Spinal cord (tissue), 10 donors: ENCODE measurements around the gene TRIM29. TPM values are rescaled to one million over a fixed set of nuclear protein-coding genes. Genes with fewer than 3 reads are reported as not detected.
A peak's percentile ranks its signal among the peaks of the same experiment; 100 is the strongest.

Experiments used
- DNase-seq, 6 donors: peaks; one replicate each; pipeline versions ENCODE4 v3.0.0 to v3.0.0-alpha.2; 2013 to 2015; ENCODE audit warnings: low spot score in 6 of 6, low read depth in 4 of 6
- H3K27ac ChIP-seq: one replicate; pipeline ENCODE4 v1.5.1; 2013; ENCODE audit warnings: low read depth, low read length, control low read depth
- H3K27me3 ChIP-seq: one replicate; pipeline ENCODE4 v1.6.1; 2013; ENCODE audit warnings: low read length; ENCODE audit not compliant: control insufficient read depth, insufficient read depth
- H3K36me3 ChIP-seq: one replicate; pipeline ENCODE4 v1.6.1; 2013; ENCODE audit warnings: low read length; ENCODE audit not compliant: control insufficient read depth, insufficient read depth
- H3K4me1 ChIP-seq: one replicate; pipeline ENCODE4 v1.6.1; 2013; ENCODE audit warnings: low read length; ENCODE audit not compliant: control insufficient read depth, insufficient read depth
- H3K4me3 ChIP-seq: one replicate; pipeline ENCODE4 v1.5.1; 2013; ENCODE audit warnings: low read depth, low read length, control low read depth
- H3K9me3 ChIP-seq: one replicate; pipeline ENCODE4 v1.6.1; 2013; ENCODE audit warnings: low read length; ENCODE audit not compliant: control insufficient read depth, insufficient read depth
- WGBS: methylation state at CpG from one replicate; pipeline ENCODE4 v1.1.5; 2013; ENCODE audit warnings: missing lambda C conversion rate; ENCODE audit not compliant: insufficient coverage; 5-methylcytosine and 5-hydroxymethylcytosine counted together
- polyA plus RNA-seq, 2 donors: library from polyadenylated mRNA; unstranded; fragments of 120-200 nt; gene quantifications; one replicate each; pipeline ENCODE4 v1.2.1, GENCODE V29; 2013; ENCODE audit not compliant: insufficient read length in 2 of 2
- total RNA-seq, 2 donors: library from RNA; depleted of rRNA in 1 of 2; stranded (reverse); fragments of 120-200 nt in 1 of 2; fragments of >200 nt in 1 of 2; gene quantifications; one replicate each; pipeline versions ENCODE4 v1.2.3 to v1.2.4, GENCODE V29; 2013 to 2014
- donor health status: healthy.

TRIM29 gene
- total and polyA plus RNA-seq, 4 donors: 0.94 to 1.9 (median 1.5) TPM

DNA sequence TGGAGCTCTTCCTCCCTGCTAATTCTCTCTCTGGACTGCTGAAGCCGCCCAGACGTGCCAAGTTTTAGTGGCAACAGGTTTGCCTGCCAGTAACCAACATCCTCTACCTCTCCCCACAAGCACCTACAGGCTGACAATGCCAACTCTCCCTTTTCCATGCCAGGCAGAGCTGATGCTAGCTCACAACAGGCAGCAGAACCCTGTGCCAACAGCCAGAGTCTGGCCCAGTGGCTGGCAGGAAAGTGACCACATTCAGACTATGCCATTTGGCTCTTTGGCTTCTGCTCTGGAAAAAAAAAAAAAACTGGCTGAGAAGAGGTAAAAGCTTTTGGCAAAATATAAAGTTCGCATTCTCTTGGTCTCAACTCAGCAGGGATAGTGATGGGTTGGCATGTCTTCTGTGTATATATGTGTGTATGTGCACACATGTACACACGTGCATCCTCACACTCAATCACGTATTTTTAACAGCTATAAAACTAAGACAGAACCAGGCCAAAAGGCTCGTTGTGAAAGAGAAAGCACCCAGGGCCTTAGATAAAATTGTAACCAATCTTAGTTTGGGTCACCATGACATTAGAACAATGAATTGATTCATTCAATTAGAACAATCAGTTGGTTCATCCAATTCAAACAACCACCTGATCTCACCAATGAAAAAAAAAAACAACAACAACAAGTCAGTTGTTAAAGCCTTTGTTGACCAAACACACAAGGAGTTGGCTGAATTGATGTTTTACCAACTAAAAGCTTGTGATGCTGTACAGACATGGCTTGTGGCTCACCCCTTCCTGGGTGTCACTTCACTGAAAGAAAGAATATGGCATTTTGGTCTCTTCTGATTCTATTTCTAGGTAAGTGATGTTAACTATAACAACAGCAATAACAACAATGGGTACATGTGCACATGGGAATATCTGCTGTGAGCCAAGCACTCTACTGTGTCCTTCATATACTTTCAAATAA lies 48.6 kb downstream of the TRIM29 start:
- Histone ChIP-seq H3K9me3 (no peaks in the 10 kb centered on the region), H3K27ac (peak overlapping the region; percentile 19), H3K4me1 (peaks cover 16% of the 10 kb centered on the region), H3K36me3 (no peaks in the 10 kb centered on the region), H3K27me3 (no peaks in the 10 kb centered on the region), H3K4me3 (no peak overlapping the region)
- WGBS: 19% methylated on average over 3 of the region's 6 CpGs
- peak in 4 of 6 donors; percentile 41 to 80 (median 62) for DNase-seq

DNA sequence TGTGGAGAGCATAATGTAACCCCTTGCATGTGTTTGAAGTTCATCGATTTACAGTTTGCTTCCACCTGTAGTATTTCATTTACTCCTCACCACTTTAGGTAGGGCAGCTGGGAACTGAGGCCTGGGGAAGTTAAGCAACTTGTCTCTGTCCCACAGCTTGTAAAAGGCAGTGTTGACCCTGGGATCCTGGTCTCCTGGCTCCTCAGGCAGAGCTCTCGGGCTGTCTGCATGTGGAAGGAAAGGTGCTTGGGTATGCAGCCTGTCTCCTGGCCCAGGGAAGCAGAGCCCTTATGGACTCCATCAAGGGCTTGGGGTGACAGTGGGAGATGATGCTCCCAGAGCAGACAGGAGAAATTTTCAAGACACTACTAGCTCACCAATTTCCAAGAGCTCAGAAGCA lies 49.9 kb downstream of the TRIM29 start:
- H3K4me1 ChIP-seq: peaks cover 16% of the 10 kb centered on the region
- no peaks in the 10 kb centered on the region for H3K9me3 ChIP-seq
- no peak for DNase-seq
- H3K36me3 ChIP-seq: no peaks in the 10 kb centered on the region
- no peaks in the 10 kb centered on the region for H3K27me3 ChIP-seq
- WGBS: 83% methylated on average over 1 of the region's 2 CpGs
- no peak overlapping the region for H3K4me3 ChIP-seq
- H3K27ac ChIP-seq: no peak overlapping the region

DNA sequence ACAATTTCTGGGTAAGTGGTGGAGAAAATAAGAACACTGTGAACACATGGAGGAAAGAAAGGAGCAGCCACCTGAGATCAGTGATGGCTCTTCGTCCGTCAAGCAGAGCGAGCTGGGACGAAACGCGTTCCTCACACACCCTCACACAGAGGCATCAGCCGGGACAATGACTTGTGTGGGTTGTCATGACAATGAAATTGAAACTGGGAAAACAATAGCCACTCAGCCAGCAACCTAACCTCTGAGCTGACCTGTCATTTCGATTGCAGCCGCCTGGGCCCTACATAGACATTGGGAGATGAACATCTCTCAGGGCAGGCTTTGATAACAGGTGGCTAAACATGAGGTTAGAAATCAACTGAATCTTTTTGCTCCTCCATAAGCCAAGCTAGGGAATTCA lies 51.3 kb downstream of the TRIM29 start:
- Histone ChIP-seq H3K36me3 (no peaks in the 10 kb centered on the region), H3K4me3 (no peak overlapping the region), H3K27me3 (no peaks in the 10 kb centered on the region), H3K9me3 (no peaks in the 10 kb centered on the region), H3K27ac (no peak overlapping the region), H3K4me1 (peaks cover 16% of the 10 kb centered on the region)
- peak in 1 of 6 donors; percentile 38 for DNase-seq
- WGBS: 40% methylated on average over 2 of the region's 9 CpGs

DNA sequence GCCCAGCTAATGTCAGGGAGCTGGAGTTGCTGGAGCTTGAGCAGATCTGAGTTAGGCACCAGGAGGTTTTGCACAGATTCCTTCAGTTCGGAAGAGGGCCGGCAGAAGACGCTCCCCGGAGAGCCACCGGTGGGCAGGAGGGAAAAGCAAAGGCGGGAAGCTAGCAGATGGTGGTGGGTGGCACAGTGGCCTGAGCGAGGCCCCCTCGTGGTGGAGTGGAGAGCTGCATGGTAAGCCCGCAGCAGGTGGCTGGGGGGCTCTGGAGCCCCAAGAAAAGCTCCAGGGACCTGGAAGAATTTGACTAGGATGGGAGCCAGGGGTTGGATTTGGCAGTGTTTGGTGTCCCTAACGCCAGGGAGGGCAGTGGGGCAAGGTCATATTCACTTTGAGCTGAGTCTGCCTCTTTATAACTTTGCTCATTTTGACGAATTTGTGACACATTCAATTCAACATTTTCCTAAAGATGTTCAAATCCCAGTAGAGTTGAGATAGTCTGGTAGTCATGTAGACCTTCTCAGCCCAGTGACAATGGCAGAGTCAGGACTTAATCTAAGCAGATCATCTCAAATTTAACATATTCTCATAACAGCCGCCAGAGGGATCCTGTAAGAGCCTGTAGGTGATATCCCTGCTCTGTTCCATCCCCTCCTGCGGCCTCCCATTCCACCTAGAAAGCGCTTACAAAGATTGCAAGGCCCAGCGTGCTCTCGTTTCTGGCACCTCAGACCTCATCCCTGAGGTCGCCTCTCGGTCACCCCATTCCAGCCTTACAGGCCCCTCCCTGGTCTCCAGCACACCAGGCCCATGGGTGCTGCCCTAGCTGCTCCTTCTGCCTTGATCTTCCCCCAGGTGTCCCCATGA lies 57.9 kb downstream of the TRIM29 start:
- Histone ChIP-seq H3K9me3 (peaks cover 1% of the 10 kb centered on the region), H3K36me3 (no peaks in the 10 kb centered on the region), H3K27me3 (no peaks in the 10 kb centered on the region), H3K27ac (no peak overlapping the region), H3K4me1 (no peaks in the 10 kb centered on the region), H3K4me3 (no peak overlapping the region)
- no peak for DNase-seq
- 54% methylated on average over 17 of the region's 18 CpGs for WGBS

DNA sequence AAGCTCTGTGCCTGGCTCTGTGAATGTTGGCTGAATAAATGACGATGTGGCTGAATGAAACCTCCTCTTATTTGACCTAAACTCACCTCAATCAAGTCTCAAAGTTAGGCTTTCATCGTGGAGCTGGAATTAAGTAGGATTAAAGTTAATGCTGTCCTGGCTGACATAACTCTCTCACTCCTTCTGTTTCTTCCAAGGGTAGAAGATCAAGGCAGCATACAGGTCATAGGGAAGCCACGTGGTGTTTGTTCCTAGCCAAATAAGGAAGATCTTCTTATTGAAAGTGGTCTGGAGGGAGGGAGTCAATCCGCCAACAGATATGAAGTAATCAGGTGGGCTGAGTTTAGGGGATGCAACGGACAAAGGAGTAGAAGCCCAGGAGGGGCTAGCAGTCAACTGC lies 59.5 kb downstream of the TRIM29 start:
- Histone ChIP-seq H3K27ac (no peak overlapping the region), H3K27me3 (no peaks in the 10 kb centered on the region), H3K9me3 (peaks cover 1% of the 10 kb centered on the region), H3K4me1 (no peaks in the 10 kb centered on the region), H3K4me3 (no peak overlapping the region), H3K36me3 (no peaks in the 10 kb centered on the region)
- WGBS: 72% methylated on average over 3 of the region's 5 CpGs
- no peak for DNase-seq

DNA sequence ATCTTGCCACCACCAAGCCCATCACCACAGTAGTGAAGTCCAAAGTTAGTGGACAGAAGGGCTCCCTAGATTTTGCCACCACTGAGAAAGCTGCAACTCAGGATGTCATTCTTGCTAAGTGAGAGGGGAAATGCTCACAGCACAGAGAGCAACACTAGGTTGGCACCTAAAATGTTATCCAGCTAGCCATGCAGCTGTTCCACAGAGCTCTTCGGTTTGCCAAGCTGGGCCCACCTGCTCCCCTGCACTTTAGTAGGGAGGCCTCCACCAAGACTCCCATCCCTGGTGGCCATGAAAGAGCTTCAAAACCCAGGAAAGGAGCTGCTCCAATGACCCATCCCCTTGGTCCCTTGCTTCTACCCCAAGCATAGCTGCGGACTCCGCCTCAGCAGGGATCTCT lies 63.8 kb downstream of the TRIM29 start:
- Histone ChIP-seq H3K36me3 (no peaks in the 10 kb centered on the region), H3K27me3 (no peaks in the 10 kb centered on the region), H3K27ac (no peak overlapping the region), H3K9me3 (no peaks in the 10 kb centered on the region), H3K4me3 (no peak overlapping the region), H3K4me1 (no peaks in the 10 kb centered on the region)
- WGBS: 67% methylated on average over 1 of the region's 3 CpGs
- no peak for DNase-seq

DNA sequence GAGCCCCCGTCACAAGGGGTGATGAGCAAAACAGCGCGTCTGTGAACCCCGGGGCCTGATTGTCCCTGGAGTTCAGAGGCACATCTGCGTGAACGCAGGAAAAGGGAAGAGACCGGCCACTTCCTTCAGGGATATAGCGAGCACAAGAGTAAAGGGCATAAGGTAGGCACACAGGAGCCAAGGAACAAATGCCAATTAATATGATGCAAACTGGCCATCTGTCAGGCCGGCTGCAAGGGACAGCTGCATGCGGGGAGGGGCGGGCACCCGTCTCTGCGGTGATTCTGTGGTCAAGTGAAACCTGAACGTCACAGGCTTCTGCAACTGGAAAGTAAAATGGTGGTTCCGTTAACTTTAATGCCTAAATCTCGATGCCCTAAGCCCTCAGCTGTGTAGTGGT lies 64.7 kb downstream of the TRIM29 start:
- WGBS: 73% methylated on average over 16 of the region's 16 CpGs
- Histone ChIP-seq H3K4me1 (peaks cover 3% of the 10 kb centered on the region), H3K4me3 (no peak overlapping the region), H3K27me3 (no peaks in the 10 kb centered on the region), H3K36me3 (no peaks in the 10 kb centered on the region), H3K27ac (no peak overlapping the region), H3K9me3 (no peaks in the 10 kb centered on the region)
- no peak for DNase-seq

DNA sequence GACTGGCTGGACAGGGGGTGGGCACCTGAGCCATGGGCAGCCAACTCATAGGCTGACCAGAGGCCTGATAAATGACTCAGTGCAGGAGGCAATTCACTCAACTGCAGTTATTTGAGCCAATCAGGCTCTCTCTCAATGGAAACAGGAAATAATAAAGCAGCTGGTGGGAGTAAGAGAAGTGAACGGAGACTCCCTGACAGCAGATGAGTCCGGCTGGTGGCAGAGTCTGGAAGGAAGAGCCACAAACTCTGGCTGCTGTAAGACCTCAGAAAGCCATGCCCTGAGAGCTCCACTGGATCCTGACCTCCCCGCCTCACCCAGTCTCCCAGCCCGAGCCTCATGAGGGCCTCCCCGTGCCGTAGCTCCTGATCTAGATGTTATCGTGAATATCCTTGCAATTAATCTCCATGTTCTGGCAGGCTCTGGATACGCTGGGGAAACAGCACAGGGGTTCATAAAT lies 69.8 kb downstream of the TRIM29 start:
- Histone ChIP-seq H3K4me1 (peaks cover 18% of the 10 kb centered on the region), H3K4me3 (no peak overlapping the region), H3K27ac (no peak overlapping the region), H3K36me3 (no peaks in the 10 kb centered on the region), H3K27me3 (peaks cover 3% of the 10 kb centered on the region), H3K9me3 (no peaks in the 10 kb centered on the region)
- 37% methylated on average over 8 of the region's 8 CpGs for WGBS
- DNase-seq: peak in 2 of 6 donors; percentile 37 to 79

DNA sequence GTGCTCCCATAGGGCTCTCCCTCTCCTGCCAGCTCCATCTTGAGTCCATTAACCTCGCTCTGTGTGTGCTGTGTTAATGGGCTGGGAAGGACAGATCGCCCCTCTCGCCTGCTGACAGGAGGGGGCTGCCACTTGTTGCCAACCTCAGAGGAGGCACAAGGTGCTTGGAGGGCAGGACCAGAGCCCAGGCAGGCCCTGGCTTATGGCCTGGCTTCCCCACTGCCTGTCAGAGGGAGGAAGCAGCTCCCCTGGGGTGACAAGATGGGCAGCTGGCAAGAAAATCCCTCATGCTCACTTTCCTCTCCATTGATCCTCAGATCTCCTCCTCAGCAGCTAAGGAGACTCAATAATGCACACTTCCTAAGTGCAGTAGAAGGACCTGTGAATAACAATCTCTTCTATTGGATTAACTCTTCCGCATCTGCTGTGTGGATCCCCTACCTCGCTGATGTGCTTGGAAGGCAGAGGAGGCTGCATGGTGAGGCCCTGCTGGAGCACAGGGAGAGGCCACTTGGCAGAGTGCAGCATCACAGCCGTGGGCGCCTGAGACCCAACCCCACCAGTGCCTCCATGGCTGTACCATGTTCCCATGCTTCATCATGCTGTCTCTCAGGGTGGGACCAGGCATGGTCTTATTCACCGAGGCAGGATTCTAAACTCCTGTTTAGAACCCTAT lies 70.3 kb downstream of the TRIM29 start:
- DNase-seq: no peak
- WGBS: 67% methylated on average over 8 of the region's 8 CpGs
- H3K4me3 ChIP-seq: no peak overlapping the region

More for the DNA sequence above, 70.3 kb downstream of the TRIM29 start:
- Histone ChIP-seq H3K27me3 (peaks cover 3% of the 10 kb centered on the region), H3K4me1 (peaks cover 22% of the 10 kb centered on the region), H3K27ac (no peak overlapping the region), H3K36me3 (no peaks in the 10 kb centered on the region), H3K9me3 (no peaks in the 10 kb centered on the region)
